Measurements from ENCODE around the gene SPAG6.

DNA sequence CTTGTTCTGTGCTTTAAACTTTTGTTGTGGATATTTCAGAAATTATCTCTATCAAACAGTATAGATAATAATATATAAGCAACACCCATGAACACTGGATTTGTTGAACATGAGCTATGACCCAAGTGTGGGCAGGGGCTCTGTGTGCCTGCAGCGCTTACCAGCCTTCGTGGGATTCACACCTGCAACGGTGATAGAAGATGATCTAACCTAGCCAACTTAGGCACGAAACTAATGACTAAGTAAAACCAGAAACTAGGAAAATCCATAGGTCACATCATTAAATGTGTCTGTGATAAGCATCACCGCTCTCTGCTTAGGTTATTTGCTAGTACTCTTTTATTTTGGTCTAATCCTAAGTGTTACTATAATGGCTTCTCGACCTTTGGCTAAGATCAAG lies 18.0 kb downstream of the SPAG6 start:
- TF ChIP-seq MAZ (IDR thresholded peaks at IDR 0.05; ENCODE audit: borderline replicate concordance, low read depth, low read length) (no peak), SMC3 (IDR thresholded peaks at IDR 0.05; ENCODE audit: low read depth, low read length) (no peak), FOS (IDR thresholded peaks at IDR 0.05; ENCODE audit: low read depth, low read length) (no peak), POLR2A (IDR thresholded peaks at IDR 0.05; ENCODE audit: low read depth, low read length) (no peak), CHD1 (IDR thresholded peaks at IDR 0.05; ENCODE audit: low read depth, low read length) (no peak), RCOR1 (IDR thresholded peaks at IDR 0.05; ENCODE audit: insufficient replicate concordance, low read length) (no peak), MAFK (IDR thresholded peaks at IDR 0.05; ENCODE audit: low read depth, low read length) (no peak), MXI1 (IDR thresholded peaks at IDR 0.05; ENCODE audit: borderline replicate concordance, low read depth, low read length) (no peak), RFX5 (IDR thresholded peaks at IDR 0.05; ENCODE audit: low read depth, low read length) (no peak), CEBPB (IDR thresholded peaks at IDR 0.05; ENCODE audit: low read depth, low read length) (no peak), NFE2L2 (IDR thresholded peaks at IDR 0.05; ENCODE audit: low read depth, low read length) (no peak), RAD21 (IDR thresholded peaks at IDR 0.05; ENCODE audit: low read length) (no peak)
- TF ChIP-seq, protein P1, sequence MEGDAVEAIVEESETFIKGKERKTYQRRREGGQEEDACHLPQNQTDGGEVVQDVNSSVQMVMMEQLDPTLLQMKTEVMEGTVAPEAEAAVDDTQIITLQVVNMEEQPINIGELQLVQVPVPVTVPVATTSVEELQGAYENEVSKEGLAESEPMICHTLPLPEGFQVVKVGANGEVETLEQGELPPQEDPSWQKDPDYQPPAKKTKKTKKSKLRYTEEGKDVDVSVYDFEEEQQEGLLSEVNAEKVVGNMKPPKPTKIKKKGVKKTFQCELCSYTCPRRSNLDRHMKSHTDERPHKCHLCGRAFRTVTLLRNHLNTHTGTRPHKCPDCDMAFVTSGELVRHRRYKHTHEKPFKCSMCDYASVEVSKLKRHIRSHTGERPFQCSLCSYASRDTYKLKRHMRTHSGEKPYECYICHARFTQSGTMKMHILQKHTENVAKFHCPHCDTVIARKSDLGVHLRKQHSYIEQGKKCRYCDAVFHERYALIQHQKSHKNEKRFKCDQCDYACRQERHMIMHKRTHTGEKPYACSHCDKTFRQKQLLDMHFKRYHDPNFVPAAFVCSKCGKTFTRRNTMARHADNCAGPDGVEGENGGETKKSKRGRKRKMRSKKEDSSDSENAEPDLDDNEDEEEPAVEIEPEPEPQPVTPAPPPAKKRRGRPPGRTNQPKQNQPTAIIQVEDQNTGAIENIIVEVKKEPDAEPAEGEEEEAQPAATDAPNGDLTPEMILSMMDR (conservative IDR thresholded peaks at IDR 0.05; ENCODE audit: low read depth, low read length), result no peak
- TF ChIP-seq, protein P2, sequence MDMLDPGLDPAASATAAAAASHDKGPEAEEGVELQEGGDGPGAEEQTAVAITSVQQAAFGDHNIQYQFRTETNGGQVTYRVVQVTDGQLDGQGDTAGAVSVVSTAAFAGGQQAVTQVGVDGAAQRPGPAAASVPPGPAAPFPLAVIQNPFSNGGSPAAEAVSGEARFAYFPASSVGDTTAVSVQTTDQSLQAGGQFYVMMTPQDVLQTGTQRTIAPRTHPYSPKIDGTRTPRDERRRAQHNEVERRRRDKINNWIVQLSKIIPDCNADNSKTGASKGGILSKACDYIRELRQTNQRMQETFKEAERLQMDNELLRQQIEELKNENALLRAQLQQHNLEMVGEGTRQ (IDR thresholded peaks at IDR 0.05; ENCODE audit: low read depth, low read length), result no peak
